IPS DF 4.7 (cell line): ENCODE data around the gene TAF4.
"Not testable (repeated sequence)": the region's sequence is repeated elsewhere in the genome, so short reads cannot be mapped to it uniquely, and the experiment has no call there.

Experiments
- DNase-seq: peaks from one replicate; pipeline ENCODE4 v3.0.0-alpha.2; 2013; ENCODE audit warnings: low spot score; ENCODE audit errors: extremely low read depth

Gene TAF4

GRCh38 chr20:62080249-62080990, 14.7 kb upstream of the TAF4 start:
- no peak for DNase-seq

DNA sequence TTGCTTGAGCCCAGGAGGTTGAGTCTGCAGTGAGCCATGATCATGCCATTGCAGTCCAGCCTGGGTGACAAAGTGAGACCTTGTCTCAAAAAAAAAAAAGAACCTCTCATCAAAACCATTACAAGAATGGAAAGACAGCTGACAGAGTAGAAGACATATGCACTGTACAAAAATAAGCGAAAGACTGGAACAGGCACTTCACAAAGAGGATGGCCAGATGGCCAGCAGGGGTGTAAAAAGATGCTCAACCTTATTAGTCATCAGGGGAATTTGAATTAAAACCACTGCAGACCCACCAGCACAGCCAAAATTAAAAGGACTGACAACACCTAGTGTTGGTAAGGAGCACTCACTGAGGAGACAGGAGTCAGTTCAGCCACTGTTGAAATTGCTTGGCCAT, 13.5 kb upstream of the TAF4 start:
- DNase-seq: no peak

DNA sequence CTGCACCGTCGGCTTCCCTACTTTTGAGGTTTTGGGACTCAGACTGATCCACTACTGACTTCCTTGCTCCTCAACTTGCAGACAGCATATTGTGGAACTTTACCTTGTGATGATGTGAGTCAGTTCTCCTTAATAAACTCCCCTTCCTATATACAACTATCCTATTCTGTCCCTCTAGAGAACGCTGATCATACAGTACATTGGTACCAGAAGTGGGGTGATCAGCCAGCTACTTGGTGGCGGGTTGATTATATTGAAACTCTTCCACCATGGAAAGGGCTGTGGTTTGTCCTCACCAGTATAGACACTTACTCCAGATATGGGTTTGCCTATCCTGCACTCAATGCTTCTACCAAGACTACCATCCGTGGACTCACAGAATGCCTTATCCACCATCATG, 7.6 kb upstream of the TAF4 start:
- DNase-seq: no peak

DNA sequence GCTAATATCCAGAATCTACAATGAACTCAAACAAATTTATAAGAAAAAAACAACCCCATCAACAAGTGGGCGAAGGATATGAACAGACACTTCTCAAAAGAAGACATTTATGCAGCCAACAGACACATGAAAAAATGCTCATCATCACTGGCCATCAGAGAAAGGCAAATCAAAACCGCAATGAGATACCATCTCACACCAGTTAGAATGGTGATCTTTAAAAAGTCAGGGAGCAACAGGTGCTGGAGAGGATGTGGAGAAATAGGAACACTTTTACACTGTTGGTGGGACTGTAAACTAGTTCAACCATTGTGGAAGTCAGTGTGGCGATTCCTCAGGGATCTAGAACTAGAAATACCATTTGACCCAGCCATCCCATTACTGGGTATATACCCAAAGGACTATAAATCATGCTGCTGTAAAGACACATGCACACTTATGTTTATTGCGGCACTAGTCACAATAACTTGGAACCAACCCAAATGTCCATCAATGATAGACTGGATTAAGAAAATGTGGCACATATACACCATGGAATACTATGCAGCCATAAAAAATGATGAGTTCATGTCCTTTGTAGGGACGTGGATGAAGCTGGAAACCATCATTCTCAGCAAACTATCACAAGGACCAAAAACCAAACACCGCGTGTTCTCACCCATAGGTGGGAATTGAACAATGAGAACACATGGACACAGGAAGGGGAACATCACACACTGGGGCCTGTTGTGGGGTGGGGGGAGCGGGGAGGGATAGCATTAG, 6.2 kb upstream of the TAF4 start:
- DNase-seq: not testable (repeated sequence)

DNA sequence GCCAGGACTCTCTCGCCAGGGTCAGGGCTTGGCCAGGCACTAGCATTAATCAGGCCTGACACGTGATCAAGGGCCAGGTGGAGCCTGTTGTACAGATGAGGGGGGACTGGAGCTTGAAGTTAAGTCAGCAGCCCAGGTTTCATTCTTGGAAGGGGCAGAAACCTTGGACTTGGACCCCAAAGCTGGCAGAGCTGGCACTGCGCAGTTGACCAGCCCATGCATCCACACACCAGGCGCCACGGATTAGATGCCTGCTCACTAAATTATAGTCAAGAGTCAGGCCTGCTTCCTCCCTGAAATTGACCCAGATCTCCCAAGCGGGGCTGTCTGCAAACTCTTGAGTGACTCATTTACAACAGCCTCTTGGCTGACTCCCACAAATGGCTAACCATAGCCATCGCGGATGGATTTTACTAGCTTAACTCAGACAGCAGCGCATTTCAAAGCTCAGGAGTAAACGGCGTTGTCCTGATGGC, 4.1 kb upstream of the TAF4 start:
- DNase-seq: no peak

DNA sequence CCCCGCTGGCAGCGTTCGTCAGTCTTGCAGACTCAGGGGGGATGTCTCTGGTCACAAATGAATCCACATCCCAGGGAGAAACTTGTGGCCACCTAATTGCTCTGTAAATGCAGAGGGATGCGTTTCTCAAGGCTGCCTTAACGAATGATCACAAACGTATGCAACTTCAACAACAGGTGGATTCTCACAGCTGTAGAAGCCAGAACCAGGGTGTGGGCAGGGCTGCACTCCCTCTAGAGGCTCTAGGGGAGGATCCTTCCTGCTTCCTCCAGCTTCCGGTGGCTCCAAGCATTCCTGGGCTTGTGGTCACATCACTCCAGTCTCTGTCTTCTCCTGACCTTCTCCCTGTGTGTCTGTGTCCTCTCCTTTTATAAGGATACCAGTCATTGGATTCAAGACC, 3.3 kb upstream of the TAF4 start:
- no peak for DNase-seq

- no peak for DNase-seq
Measured at GRCh38 chr20:62067547-62068260, 2.0 kb upstream of the TAF4 start.

DNA sequence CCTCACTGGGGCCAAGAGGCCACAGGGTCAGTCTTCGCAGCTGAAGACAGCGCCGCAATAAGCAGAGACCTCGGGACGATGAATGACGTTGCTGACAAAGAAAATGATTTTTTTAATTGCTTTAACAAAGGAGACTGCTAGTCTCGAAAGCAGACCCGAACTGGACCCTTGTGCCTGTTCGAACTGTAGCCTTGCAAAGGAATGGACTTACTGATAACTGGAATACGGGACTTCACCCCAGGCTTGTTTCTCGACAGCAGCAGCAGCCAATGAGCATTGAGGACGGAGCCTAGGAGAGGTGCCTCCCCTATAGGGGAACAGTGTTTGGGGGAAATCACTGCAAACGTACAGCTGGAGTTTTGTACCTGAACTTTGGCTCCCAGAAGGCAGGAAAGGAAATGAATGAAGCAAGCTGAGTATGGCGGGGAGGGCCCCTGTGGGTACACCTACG, 1.3 kb upstream of the TAF4 start:
- no peak for DNase-seq

DNA sequence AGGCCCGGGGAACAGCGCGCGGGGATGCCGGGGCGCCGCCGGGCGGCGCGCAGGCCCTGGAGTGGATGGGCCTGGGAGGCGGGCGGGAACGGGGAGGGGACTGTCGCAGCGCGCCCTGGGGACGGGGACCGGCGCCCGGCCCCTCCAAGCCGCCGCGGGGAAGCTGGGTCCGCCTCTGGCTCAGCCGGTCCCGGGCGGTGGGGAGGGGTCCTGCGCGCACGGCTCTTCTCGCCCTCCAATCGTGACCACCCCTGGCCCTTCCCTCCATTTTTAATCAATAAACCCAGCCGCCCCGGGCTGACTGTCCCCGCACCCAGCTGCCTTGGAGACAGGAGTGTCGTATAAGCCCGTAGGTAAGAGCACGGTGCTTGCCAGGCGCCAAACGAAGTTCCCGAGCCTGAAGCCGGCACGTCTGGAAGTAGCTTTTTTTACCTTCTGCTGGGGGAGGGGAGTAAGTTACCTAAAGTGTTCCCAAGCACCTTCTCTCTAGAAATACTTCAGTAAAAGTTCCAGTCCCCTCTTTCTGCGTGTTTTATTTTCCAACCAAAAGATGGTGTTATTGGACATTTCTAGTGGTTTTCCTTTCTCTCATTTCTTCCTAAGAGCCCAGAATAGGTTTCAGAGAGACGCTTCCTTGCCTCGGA, 780 bp upstream of the TAF4 start:
- DNase-seq: no peak

GRCh38 chr20:62064770-62065673, 659 bp downstream of the TAF4 start:
- no peak for DNase-seq

GRCh38 chr20:62063981-62064769, 1.5 kb downstream of the TAF4 start:
- DNase-seq: no peak

- DNase-seq: no peak
Measured at GRCh38 chr20:62063315-62063980, 2.2 kb downstream of the TAF4 start.

- no peak for DNase-seq
Measured at GRCh38 chr20:62062661-62063314, 2.9 kb downstream of the TAF4 start.

DNA sequence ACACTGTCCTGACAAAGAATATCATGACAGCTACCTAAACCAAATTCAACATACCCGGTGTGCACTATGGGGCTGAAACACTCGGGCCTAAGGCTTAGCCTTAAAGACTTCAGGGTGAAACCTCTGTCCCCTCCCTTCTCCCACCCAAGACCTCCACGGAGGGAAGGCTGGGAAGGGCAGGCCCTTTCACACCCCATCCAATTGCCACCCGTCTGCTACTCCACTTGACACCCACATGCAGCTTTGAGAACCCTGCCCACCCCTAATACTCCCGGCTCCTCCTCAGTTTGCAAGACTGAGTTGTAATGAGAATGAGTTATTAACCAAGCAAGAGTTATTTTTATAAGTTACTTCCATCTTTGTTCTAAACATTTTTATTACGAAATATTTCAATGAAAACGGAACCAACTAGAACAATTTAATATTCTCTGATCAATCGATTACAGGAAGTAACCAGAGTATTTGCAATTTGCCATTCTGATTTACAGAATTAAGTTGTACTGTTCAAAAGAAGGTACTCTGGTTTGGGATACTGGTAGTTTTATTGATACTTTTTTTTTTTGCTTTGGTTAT, 3.7 kb downstream of the TAF4 start:
- no peak for DNase-seq

- no peak for DNase-seq
Measured at GRCh38 chr20:62060631-62061541, 4.8 kb downstream of the TAF4 start.

DNA sequence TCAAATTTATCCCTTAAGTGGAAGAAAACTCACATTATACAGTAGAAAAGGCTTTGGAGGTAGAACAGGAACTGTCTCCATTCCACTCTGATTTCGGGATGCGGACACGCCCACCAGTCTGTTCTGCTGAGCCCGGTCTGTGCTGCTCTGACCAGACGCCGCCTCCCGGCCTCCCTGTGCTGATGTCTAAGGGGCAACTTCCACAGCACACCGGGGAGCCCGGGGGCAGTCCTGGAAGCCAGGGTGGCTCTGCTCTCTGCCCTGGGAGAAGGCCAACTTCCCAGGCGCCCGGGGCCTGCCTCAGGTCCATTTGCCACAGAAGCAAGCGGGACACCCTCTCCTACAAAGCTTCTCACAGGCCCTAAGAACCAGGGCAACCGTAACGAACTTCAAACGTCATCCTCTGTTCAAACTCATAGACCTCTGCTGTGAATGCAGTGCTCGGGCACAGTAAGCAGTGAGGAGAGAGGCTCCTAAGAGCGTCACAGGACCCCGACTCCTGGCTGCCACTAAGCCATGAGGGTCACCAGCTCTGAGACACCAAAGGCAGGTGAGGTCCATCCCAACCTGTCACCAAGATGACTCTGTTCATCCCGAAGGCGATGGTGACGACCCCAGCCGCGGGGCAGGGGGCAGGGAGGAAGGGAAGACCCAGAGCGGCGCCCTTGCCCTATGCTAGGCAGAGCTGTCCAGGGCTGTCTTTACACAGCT, 5.6 kb downstream of the TAF4 start:
- DNase-seq: no peak

- no peak for DNase-seq
Measured at GRCh38 chr20:62059401-62059800, 6.3 kb downstream of the TAF4 start.
